Stimulated activated naive B cell treated with anti-CD40 and anti-IgM and Interleukin-4, amounts not matched to agents 10 μg/mL and 1 μg/mL and 100 μg/mL, for 72 hours (primary cell): ENCODE data around the gene NIPAL1.

Source experiments
- ATAC-seq, 2 donors: fragments of 150-1000 bp; cut with Tn5 transposase; replicated peaks; 2 replicates each; pipeline ENCODE4 v1.10.0; 2021; ENCODE audit warnings: moderate library complexity in 1 of 2
- DNase-seq: peaks from one replicate; pipeline ENCODE4 v3.0.0; 2021
- H3K27ac Mint-ChIP-seq: one replicate; pipeline ENCODE4 v1.8.0; 2022; ENCODE audit warnings: mild to moderate bottlenecking, mixed read lengths
- H3K27me3 Mint-ChIP-seq, 2 donors: one replicate each; pipeline ENCODE4 v1.8.0; 2022; ENCODE audit warnings: mixed read lengths in 2 of 2
- H3K36me3 Mint-ChIP-seq, 2 donors: one replicate each; pipeline ENCODE4 v1.8.0; 2022; ENCODE audit warnings: mixed read lengths in 2 of 2, mild to moderate bottlenecking in 1 of 2
- H3K4me1 Mint-ChIP-seq, 2 donors: one replicate each; pipeline ENCODE4 v1.8.0; 2022; ENCODE audit warnings: mixed read lengths in 2 of 2, mild to moderate bottlenecking in 1 of 2
- H3K4me3 Mint-ChIP-seq, 2 donors: one replicate each; pipeline ENCODE4 v1.8.0; 2022; ENCODE audit warnings: mild to moderate bottlenecking in 2 of 2, mixed read lengths in 2 of 2, moderate library complexity in 1 of 2
- H3K9me3 Mint-ChIP-seq, 2 donors: one replicate each; pipeline ENCODE4 v1.8.0; 2022; ENCODE audit warnings: mixed read lengths in 2 of 2, mild to moderate bottlenecking in 1 of 2

Gene NIPAL1

DNA sequence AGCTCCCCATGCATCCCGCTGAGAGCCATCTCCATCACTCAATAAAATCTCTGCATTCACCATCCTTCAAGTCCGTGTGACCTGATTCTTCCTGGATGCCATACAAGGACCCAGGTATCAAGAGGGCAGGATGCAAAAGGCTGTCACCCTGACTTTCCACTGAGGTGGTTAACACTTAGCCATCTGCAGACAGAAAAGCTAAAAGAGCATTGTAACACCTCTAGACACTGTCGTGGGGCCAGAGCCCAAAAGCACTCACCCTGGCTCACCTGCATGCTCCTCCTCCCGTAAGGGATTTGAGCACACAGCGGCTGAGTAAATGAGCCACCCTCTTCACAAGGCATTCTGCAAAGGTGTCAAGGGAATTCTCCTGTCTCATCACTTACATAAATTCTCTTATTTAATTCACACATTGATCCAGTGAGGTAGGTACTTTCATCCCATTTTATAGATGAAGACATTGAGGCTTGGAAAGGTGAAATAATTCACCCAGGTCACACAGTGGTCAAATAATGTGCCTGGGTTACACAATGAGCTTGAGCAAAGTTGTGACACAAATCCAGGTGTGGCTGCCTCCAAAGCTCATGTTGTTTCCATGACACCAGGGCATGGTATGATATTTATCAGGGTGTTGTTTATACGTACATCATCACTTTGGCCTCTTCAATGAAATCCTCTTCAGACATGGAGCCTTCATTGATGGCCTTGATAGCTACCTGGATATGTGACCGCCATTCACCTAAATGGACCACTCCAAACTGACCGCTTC, 69.4 kb downstream of the NIPAL1 start:
- H3K27me3 Mint-ChIP-seq = peaks cover 22 to 30% of the 10 kb centered on the region in 2 donors
- no peak overlapping the region for H3K4me3 Mint-ChIP-seq
- peaks cover 0 to 3% of the 10 kb centered on the region in 2 donors for H3K36me3 Mint-ChIP-seq
- no peaks in the 10 kb centered on the region for H3K9me3 Mint-ChIP-seq
- H3K27ac Mint-ChIP-seq = no peak overlapping the region
- DNase-seq (no peak), ATAC-seq (no peak)
- no peaks in the 10 kb centered on the region for H3K4me1 Mint-ChIP-seq
